Measurements from ENCODE around the gene DRG2.

DRG2 gene, protein sequence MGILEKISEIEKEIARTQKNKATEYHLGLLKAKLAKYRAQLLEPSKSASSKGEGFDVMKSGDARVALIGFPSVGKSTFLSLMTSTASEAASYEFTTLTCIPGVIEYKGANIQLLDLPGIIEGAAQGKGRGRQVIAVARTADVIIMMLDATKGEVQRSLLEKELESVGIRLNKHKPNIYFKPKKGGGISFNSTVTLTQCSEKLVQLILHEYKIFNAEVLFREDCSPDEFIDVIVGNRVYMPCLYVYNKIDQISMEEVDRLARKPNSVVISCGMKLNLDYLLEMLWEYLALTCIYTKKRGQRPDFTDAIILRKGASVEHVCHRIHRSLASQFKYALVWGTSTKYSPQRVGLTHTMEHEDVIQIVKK

DNA sequence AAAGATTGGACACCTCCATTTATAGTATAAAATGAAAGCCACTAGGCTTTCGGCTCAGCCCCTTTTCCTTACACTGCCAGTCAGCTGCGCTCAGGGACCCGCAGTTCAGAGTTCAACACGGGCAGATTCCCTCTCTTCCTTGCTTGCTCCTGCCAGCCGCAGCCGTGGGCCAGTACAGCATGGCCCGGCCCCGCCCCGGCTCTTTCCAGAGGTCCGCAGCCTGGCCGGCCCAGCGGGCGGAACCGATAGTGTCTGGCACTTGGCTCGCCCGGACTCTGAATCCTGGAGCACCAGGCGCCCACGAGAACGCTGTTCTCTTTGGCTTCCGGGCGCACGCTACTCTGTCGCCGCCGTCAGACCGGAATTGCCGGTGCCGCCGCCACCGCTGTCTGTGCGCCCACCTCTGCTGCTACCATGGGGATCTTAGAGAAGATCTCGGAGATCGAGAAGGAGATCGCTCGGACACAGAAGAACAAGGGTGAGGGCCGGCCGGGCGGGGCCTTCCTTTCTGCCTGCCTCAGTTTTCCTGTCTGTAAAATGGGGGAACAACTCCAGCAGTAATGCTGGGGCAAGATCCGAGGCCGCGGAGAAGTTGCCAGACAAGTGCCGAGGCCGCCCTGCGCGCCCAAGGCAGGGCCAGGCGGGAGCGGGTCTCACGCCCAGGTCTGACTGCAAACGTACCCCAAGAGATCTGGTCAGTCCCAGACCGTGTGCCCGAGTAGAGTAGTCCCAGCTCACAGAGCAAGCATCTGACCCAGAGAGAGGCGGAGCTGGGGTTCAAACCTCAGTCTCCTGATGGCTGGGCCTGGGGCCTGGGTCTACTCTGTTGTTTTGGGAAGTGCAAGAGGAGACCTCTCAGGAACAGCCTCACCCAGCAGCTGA, at the start of gene DRG2:
Gene DRG2 (plus strand): TSS at position 339 of the 882 bp plus-strand sequence. CDS start 76 bp downstream, at position 415.
- TF ChIP-seq, protein P1, sequence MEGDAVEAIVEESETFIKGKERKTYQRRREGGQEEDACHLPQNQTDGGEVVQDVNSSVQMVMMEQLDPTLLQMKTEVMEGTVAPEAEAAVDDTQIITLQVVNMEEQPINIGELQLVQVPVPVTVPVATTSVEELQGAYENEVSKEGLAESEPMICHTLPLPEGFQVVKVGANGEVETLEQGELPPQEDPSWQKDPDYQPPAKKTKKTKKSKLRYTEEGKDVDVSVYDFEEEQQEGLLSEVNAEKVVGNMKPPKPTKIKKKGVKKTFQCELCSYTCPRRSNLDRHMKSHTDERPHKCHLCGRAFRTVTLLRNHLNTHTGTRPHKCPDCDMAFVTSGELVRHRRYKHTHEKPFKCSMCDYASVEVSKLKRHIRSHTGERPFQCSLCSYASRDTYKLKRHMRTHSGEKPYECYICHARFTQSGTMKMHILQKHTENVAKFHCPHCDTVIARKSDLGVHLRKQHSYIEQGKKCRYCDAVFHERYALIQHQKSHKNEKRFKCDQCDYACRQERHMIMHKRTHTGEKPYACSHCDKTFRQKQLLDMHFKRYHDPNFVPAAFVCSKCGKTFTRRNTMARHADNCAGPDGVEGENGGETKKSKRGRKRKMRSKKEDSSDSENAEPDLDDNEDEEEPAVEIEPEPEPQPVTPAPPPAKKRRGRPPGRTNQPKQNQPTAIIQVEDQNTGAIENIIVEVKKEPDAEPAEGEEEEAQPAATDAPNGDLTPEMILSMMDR (IDR thresholded peaks at IDR 0.05; ENCODE audit: low read depth, low read length): no peak
- peak within 1 kb of the TSS; percentile 99 for H3K4me3 ChIP-seq (ENCODE audit: low read depth, low read length)

DNA sequence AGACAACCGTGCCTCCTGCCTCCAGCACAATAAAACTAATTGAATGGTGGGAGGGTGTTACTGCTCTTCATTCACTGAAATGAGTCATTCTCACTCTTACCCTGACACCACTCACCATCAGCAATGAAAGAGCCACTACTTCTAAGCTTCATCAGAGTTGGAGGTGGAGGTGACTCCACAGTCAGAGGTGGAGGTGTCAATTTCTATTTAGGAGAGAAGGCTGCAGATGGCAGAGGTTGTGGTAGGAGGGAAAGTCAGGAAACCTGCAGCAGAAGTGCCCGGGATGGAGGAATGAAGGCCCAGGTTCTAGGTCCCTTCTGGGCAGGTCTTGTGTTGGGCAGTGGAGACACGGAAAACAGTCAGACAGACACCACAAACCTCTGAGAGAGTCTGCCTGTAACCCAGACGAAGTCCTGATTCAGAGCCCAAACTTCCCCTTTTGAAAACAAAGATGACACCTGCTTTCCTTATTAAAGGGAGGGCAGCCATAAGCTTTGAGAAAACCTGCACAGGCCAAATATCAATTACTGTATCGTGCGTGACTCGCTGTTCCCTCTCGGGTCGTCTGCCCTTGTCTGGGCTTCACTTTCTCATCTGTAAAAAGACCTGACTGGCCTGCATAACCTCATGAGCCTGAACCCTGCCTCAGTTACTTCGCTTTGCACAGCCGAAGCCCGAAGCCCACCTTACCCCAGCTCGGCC, 49.4 kb upstream of the DRG2 start:
- TF ChIP-seq, protein P1 (IDR thresholded peaks at IDR 0.05; ENCODE audit: low read depth, low read length): no peak
- H3K4me3 ChIP-seq (ENCODE audit: low read depth, low read length): peak overlapping the region; percentile 91

DNA sequence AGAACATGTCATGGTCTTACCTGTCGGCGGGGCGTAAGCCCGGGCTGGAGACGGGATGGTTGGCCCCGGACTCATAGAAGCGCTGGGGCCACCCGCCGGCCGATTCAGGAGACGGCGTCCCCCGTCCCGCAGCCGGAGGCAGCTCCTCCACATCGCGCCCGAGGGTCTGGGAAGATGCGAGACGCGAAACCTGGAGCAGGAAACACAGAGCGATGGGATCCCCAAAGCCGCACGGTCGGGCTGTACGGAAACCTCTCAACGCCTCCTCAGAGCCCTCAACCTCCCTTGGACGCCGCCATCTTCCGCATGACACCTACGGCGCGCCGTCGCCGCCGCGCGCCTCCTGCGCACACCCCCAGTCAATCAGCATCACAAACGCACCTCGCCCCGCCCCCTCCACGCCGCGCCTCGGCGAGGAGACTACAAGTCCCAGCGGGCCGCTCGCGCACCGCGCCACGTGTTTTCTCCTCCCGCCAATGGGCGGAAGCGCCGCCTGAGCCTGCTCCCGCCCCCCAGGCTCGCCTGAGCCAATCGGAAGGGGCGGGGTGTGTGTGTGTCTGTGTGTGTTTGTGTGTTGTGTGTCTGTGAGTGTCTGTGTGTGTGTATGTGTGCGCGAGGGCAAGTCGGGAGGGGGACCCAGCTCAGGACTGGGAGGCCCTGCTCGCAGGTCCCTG, 48.8 kb upstream of the DRG2 start, which contains the start of the genes ATPAF2 and GID4:
Gene ATPAF2 (minus strand): TSS at position 308 of the 674 bp plus-strand sequence. CDS start 155 bp downstream, at position 153.
Gene GID4 (plus strand): TSS at position 548 of the 674 bp plus-strand sequence. CDS start 57 bp downstream, at position 605.
- TF ChIP-seq, protein P1 (IDR thresholded peaks at IDR 0.05; ENCODE audit: low read depth, low read length): no peak
- peak within 1 kb of the TSS; percentile 91 for H3K4me3 ChIP-seq (ENCODE audit: low read depth, low read length)

GRCh38 chr17:18039535-18040260, 48.0 kb upstream of the DRG2 start:
- TF ChIP-seq, protein P1 (IDR thresholded peaks at IDR 0.05; ENCODE audit: low read depth, low read length): no peak
- peak overlapping the region; percentile 91 for H3K4me3 ChIP-seq (ENCODE audit: low read depth, low read length)

DNA sequence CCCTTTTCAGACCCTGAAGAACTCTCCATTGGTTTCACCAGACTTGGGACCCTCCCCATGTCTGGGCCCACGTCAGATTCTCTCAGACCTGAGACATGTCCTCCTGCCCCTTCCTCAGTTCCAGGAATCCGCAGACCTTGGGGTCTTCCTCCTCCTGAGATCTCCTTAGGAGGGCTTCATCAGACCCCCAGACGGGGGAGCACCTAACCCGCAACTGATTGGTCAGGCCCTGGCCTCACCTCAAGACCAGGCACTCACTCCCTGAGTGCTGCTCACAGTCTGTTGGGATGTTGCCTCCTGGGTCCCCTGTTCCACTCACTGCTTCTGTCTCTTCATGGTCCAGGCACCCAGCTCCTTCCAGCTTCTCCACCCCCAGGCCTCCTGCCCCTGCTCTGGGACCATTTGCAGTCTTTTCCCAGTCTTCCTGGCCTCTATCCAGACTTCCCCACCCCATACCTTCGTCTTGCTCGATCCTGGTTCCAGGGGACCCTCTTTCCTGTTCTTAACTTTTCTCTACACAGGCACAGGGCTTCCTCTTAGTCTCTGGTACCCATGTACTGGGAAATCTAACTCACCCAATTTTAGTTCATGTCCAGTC, 47.4 kb upstream of the DRG2 start:
- peak overlapping the region; percentile 91 for H3K4me3 ChIP-seq (ENCODE audit: low read depth, low read length)
- TF ChIP-seq, protein P1 (IDR thresholded peaks at IDR 0.05; ENCODE audit: low read depth, low read length): no peak

- H3K4me3 ChIP-seq (ENCODE audit: low read depth, low read length): no peak overlapping the region
- TF ChIP-seq, protein P1 (IDR thresholded peaks at IDR 0.05; ENCODE audit: low read depth, low read length): no peak
Measured at GRCh38 chr17:18041776-18042175, 46.0 kb upstream of the DRG2 start.

All from WI38 (cell line).